HepG2 (cell line): ENCODE results near the gene RPUSD4. TPM values are rescaled to one million over a fixed set of nuclear protein-coding genes. Genes with fewer than 3 reads are reported as not detected.

ENCODE experiments used
- SMAD3 ChIP-seq: sonication (generic); formaldehyde crosslinking; IDR thresholded peaks from 2 replicates; pipeline ENCODE4 v1.4.0; 2020; ENCODE audit warnings: missing genetic modification reagents
- YEATS4 ChIP-seq: sonication (generic); formaldehyde crosslinking; IDR thresholded peaks from 2 replicates; pipeline ENCODE4 v1.4.0; 2020; ENCODE audit warnings: missing genetic modification reagents, borderline replicate concordance
- ZFX ChIP-seq: sonication (generic); formaldehyde crosslinking; IDR thresholded peaks from 2 replicates; pipeline ENCODE4 v1.4.0; 2020; ENCODE audit warnings: mild to moderate bottlenecking, low read depth, missing genetic modification reagents, moderate library complexity
- ZNF776 ChIP-seq: sonication (generic); formaldehyde crosslinking; IDR thresholded peaks from 2 replicates; pipeline ENCODE4 v1.4.0; 2020; ENCODE audit warnings: mild to moderate bottlenecking, missing genetic modification reagents
- polyA plus RNA-seq, 8 experiments: library from polyadenylated mRNA; depleted of rRNA in 3 of 8; stranded (reverse) in 7 of 8; unstranded in 1 of 8; fragments of >200 nt; fragmentation: Illumina TruSeq in 4 of 8; extraction: Trizol in 4 of 8; gene quantifications; 2 replicates each; pipeline versions ENCODE4 v1.2.1 to v1.2.3, GENCODE V29; 2011 to 2016; ENCODE audit warnings: low read depth in 4 of 8, missing spikeins in 1 of 8, mixed read lengths in 1 of 8; ENCODE audit not compliant: insufficient read depth in 1 of 8
- total RNA-seq, 5 experiments: library from RNA; depleted of rRNA; stranded (reverse); fragments of >200 nt; fragmentation: Illumina TruSeq; extraction: Trizol; gene quantifications; 2 replicates each; pipeline ENCODE4 v1.2.3, GENCODE V29; 2016; ENCODE audit warnings: low read depth in 1 of 5
- TF ChIP-seq, protein P1 (sequence below): sonication (generic); formaldehyde crosslinking; IDR thresholded peaks from 2 replicates; pipeline ENCODE4 v1.4.0; 2020; ENCODE audit warnings: missing genetic modification reagents, borderline replicate concordance
- TF ChIP-seq, protein P2 (sequence below): sonication (generic); formaldehyde crosslinking; IDR thresholded peaks from 2 replicates; pipeline ENCODE4 v1.4.0; 2020; ENCODE audit warnings: mild to moderate bottlenecking, missing genetic modification reagents
- TF ChIP-seq, protein P3 (sequence below), 2 experiments: sonication (generic) in 1 of 2; formaldehyde crosslinking in 1 of 2; IDR thresholded peaks; 2 replicates each; pipeline versions ENCODE4 v1.4.0 to v1.6.1; 2018 to 2020; ENCODE audit warnings: missing genetic modification reagents in 2 of 2, borderline replicate concordance in 1 of 2, low read depth in 1 of 2, mild to moderate bottlenecking in 1 of 2, missing biosample characterization in 1 of 2

Gene RPUSD4
- total and polyA plus RNA-seq, 2 of the 13 experiments (the other 11 are each of a cell fraction or from before 2014, with no cell fraction given): 45.0 to 52.9 TPM

- TF ChIP-seq, protein P1, sequence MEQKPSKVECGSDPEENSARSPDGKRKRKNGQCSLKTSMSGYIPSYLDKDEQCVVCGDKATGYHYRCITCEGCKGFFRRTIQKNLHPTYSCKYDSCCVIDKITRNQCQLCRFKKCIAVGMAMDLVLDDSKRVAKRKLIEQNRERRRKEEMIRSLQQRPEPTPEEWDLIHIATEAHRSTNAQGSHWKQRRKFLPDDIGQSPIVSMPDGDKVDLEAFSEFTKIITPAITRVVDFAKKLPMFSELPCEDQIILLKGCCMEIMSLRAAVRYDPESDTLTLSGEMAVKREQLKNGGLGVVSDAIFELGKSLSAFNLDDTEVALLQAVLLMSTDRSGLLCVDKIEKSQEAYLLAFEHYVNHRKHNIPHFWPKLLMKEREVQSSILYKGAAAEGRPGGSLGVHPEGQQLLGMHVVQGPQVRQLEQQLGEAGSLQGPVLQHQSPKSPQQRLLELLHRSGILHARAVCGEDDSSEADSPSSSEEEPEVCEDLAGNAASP: peak; percentile 69; the same call in 1 of the 2 replicates
- peak; percentile 74 for TF ChIP-seq ZFX (CRISPR knock-in tag)
- TF ChIP-seq, protein P2, sequence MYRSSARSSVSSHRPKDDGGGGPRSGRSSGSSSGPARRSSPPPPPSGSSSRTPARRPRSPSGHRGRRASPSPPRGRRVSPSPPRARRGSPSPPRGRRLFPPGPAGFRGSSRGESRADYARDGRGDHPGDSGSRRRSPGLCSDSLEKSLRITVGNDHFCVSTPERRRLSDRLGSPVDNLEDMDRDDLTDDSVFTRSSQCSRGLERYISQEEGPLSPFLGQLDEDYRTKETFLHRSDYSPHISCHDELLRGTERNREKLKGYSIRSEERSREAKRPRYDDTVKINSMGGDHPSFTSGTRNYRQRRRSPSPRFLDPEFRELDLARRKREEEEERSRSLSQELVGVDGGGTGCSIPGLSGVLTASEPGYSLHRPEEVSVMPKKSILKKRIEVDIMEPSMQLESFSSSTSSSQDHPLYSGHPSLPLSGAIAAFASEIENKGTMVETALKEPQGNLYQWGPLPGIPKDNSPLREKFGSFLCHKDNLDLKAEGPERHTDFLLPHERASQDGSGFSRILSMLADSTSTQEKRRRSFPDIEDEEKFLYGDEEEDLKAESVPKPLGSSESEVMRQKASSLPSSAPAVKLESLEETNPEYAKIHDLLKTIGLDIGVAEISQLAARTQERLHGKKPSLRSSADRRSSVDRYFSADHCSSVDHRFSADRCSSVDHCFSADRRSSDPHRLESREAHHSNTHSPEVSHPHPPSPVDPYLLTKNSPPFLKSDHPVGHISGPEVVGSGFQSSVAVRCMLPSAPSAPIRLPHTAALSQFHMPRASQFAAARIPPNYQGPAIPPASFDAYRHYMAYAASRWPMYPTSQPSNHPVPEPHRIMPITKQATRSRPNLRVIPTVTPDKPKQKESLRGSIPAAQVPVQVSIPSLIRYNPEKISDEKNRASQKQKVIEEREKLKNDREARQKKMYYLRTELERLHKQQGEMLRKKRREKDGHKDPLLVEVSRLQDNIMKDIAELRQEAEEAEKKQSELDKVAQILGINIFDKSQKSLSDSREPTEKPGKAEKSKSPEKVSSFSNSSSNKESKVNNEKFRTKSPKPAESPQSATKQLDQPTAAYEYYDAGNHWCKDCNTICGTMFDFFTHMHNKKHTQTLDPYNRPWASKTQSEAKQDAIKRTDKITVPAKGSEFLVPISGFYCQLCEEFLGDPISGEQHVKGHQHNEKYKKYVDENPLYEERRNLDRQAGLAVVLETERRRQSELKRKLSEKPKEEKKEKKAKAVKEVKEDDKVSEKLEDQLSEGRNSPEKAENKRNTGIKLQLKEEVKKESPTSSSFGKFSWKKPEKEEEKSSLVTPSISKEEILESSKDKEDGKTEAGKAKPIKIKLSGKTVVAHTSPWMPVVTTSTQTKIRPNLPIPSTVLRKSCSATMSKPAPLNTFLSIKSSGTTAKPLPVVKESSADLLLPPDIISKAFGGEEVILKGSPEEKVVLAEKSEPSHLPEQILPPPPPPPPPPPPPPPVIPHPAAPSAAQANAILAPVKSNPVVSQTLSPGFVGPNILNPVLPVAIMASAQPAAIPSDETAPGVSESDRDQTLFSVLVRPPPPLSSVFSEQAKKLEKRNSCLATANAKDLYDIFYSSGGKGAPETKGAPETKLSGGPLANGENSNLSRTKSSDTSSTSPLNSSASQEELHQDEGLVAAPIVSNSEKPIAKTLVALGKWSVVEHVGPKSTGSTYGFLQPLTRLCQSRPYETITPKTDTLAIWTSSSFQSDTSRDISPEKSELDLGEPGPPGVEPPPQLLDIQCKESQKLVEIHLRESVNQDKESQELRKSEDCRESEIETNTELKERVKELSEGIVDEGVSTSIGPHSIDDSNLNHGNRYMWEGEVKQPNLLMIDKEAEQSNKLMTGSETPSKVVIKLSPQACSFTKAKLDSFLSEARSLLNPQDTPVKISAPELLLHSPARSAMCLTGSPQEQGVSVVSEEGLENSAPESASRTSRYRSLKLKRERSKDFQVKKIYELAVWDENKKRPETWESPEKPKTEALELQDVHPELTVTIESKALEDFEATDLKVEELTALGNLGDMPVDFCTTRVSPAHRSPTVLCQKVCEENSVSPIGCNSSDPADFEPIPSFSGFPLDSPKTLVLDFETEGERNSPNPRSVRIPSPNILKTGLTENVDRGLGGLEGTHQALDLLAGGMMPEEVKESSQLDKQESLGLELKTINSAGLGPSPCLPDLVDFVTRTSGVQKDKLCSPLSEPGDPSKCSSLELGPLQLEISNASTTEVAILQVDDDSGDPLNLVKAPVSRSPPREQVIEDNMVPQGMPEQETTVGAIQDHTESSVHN (CRISPR knock-in tag): no peak
- no peak for TF ChIP-seq ZNF776 (CRISPR knock-in tag)
- TF ChIP-seq SMAD3 (CRISPR knock-in tag): no peak
- no peak for TF ChIP-seq YEATS4 (CRISPR knock-in tag)
- TF ChIP-seq, protein P3, sequence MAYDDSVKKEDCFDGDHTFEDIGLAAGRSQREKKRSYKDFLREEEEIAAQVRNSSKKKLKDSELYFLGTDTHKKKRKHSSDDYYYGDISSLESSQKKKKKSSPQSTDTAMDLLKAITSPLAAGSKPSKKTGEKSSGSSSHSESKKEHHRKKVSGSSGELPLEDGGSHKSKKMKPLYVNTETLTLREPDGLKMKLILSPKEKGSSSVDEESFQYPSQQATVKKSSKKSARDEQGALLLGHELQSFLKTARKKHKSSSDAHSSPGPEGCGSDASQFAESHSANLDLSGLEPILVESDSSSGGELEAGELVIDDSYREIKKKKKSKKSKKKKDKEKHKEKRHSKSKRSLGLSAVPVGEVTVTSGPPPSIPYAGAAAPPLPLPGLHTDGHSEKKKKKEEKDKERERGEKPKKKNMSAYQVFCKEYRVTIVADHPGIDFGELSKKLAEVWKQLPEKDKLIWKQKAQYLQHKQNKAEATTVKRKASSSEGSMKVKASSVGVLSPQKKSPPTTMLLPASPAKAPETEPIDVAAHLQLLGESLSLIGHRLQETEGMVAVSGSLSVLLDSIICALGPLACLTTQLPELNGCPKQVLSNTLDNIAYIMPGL (CRISPR knock-in tag; IDR thresholded peaks at IDR 0.05; ENCODE audit: borderline replicate concordance in 1 of 2, low read depth in 1 of 2): no peak
These were observed 51.0 kb downstream of the RPUSD4 start (continued) for GRCh38 chr11:126160345-126161022.
